GM23248 (cell line): Measurements from ENCODE around the gene PTK6. TPM values are rescaled to one million over a fixed set of nuclear protein-coding genes. Genes with fewer than 3 reads are reported as not detected.
A peak's percentile ranks its signal among the peaks of the same experiment; 100 is the strongest.

ENCODE experiments used
- DNase-seq: peaks from one replicate; pipeline ENCODE4 v3.0.0-alpha.2; 2015
- H2AFZ ChIP-seq: fragments of 200-600 bp; sonication (generic); 2 replicates; pipeline ENCODE4 v1.6.1; 2016; ENCODE audit warnings: antibody characterized with exemption
- H3F3A ChIP-seq: fragments of 200-600 bp; sonication (generic); 2 replicates; pipeline ENCODE4 v1.6.1; 2016; ENCODE audit warnings: mild to moderate bottlenecking, antibody characterized with exemption, mixed run types; ENCODE audit not compliant: insufficient read depth
- H3K27ac ChIP-seq: fragments of 200-600 bp; sonication (generic); 2 replicates; pipeline ENCODE4 v1.5.1; 2016; ENCODE audit warnings: mild to moderate bottlenecking
- H3K27me3 ChIP-seq: fragments of 200-600 bp; sonication (generic); replicated peaks from 2 replicates; pipeline ENCODE4 v1.6.1; 2016; ENCODE audit warnings: mild to moderate bottlenecking; ENCODE audit not compliant: insufficient read depth
- H3K36me3 ChIP-seq: fragments of 200-600 bp; sonication (generic); 2 replicates; pipeline ENCODE4 v1.6.1; 2016; ENCODE audit warnings: low read depth, mild to moderate bottlenecking
- H3K4me1 ChIP-seq: fragments of 200-600 bp; sonication (generic); 2 replicates; pipeline ENCODE4 v1.6.1; 2016; ENCODE audit warnings: mild to moderate bottlenecking; ENCODE audit not compliant: insufficient read depth
- H3K4me2 ChIP-seq: fragments of 200-600 bp; sonication (generic); one replicate; pipeline ENCODE4 v1.6.1; 2016; ENCODE audit warnings: mild to moderate bottlenecking; ENCODE audit not compliant: unreplicated experiment
- H3K4me3 ChIP-seq: fragments of 200-600 bp; sonication (generic); 2 replicates; pipeline ENCODE4 v1.5.1; 2016; ENCODE audit warnings: mild to moderate bottlenecking
- H3K79me2 ChIP-seq: fragments of 200-600 bp; sonication (generic); 2 replicates; pipeline ENCODE4 v1.6.1; 2016; ENCODE audit warnings: mild to moderate bottlenecking; ENCODE audit not compliant: insufficient read depth
- H3K9ac ChIP-seq: fragments of 200-600 bp; sonication (generic); 2 replicates; pipeline ENCODE4 v1.6.1; 2016; ENCODE audit warnings: mild to moderate bottlenecking
- H3K9me2 ChIP-seq: fragments of 200-600 bp; sonication (generic); 2 replicates; pipeline ENCODE4 v1.6.1; 2016; ENCODE audit warnings: mixed run types, mild to moderate bottlenecking, moderate library complexity; ENCODE audit not compliant: insufficient read depth
- H3K9me3 ChIP-seq: fragments of 200-600 bp; sonication (generic); one replicate; pipeline ENCODE4 v1.6.1; 2017; ENCODE audit warnings: low read depth
- H4K20me1 ChIP-seq: fragments of 200-600 bp; sonication (generic); 2 replicates; pipeline ENCODE4 v1.6.0; 2016; ENCODE audit not compliant: insufficient read depth
- EZH2 ChIP-seq: fragments of 200-600 bp; sonication (generic); IDR thresholded peaks from 2 replicates; pipeline ENCODE4 v1.6.1; 2018; ENCODE audit warnings: antibody characterized with exemption, mild to moderate bottlenecking; ENCODE audit not compliant: insufficient read depth, poor library complexity, severe bottlenecking
- EZH2phosphoT487 ChIP-seq: fragments of 200-600 bp; sonication (generic); IDR thresholded peaks from 2 replicates; pipeline ENCODE4 v1.6.1; 2018; ENCODE audit warnings: antibody characterized with exemption, moderate library complexity, mild to moderate bottlenecking, low read depth; ENCODE audit not compliant: insufficient read depth
- WGBS, 2 experiments: methylation state at CpG; one replicate each; pipeline ENCODE4 v1.1.6; 2015 to 2017; ENCODE audit warnings: low lambda C conversion rate in 2 of 2, low coverage in 1 of 2; ENCODE audit errors: missing lambda C conversion rate in 2 of 2; 5-methylcytosine and 5-hydroxymethylcytosine counted together
- in situ Hi-C: fragments of 300-500 bp; cut with MboI; formaldehyde crosslinking; loops from 2 replicates; pipeline ENCODE4 v1.15.0; 2020
- polyA plus RNA-seq: library from polyadenylated mRNA; unstranded; fragments of >200 nt; fragmentation: Nextera tagmentation; extraction: Ambion mirVana; gene quantifications from 2 replicates; pipeline ENCODE4 v1.2.1, GENCODE V29; 2016
- total RNA-seq: library from RNA; depleted of rRNA; stranded (reverse); fragments of >200 nt; shearing (Covaris generic); gene quantifications from 2 replicates; pipeline ENCODE4 v1.2.3, GENCODE V29; 2014

Gene PTK6
- total and polyA plus RNA-seq, 2 experiments from 2014 or later, result not detected

DNA sequence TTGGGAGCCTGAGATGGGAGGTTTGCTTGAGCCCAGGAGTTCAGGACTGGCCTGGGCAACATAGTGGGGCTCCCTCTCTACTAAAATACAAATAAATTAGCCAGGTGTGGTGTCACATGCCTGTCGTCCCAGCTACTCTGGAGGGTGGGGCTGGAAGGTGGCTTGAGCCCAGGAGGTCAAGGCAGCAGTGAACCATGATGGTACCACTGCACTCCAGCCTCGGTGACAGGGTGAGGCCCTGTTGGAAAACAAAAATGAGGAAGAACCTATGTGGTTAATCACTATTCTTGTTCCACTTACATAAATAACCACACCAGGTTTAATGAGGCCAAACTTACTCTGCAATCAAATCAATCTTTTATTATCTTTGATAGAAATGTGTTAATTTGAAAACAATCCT, 11.2 kb downstream of the PTK6 start:
- in situ Hi-C loops, result no loop called here

DNA sequence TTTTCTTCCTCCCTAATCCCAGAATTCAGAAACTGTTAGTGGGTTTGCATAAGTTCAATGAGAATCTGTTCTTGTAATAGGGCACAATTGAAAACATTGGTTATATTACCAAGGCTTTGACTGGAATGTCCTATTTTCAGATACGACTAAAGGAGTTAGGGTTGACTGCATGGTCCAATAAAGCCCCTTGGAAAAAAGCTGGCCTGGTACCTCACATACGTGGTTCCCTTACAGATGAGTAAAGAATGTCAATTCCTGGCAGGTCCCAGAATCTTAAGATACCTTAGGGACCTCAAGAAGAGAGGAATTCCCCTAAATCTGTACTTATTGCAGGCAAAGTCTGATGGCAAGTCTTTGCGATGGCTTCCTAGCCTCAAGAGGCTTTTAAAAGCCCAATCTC, 12.0 kb downstream of the PTK6 start:
- Histone ChIP-seq H4K20me1 (peaks cover 4% of the 10 kb centered on the region; the same call in 1 of the 2 replicates), H3K9me3 (no peaks in the 10 kb centered on the region), H3K9ac (no peak overlapping the region), H3K4me3 (no peak overlapping the region), H3K4me1 (0 out of 2 replicates have a peak, but pooled peaks cover 2% of the 10 kb centered on the region), H3K27me3 (no peaks in the 10 kb centered on the region), H3K9me2 (no peaks in the 10 kb centered on the region), H3K4me2 (no peak overlapping the region), H3F3A (peaks cover 45% of the 10 kb centered on the region), H2AFZ (no peak overlapping the region), H3K79me2 (peaks cover 8% of the 10 kb centered on the region), H3K27ac (no peak overlapping the region), H3K36me3 (0 out of 2 replicates have a peak, but pooled peaks cover 4% of the 10 kb centered on the region)
- DNase-seq, result no peak
- TF ChIP-seq EZH2phosphoT487 (no peak), EZH2 (no peak)
- in situ Hi-C loops, result no loop called here
- WGBS, 2 experiments, result 53 to 54% methylated on average over 3 of the region's 3 CpGs

More for the DNA sequence above, 11.2 kb downstream of the PTK6 start:
- WGBS, 2 experiments, result 50 to 51% methylated on average over 2 of the region's 2 CpGs
- Histone ChIP-seq H3K4me1 (0 out of 2 replicates have a peak, but pooled peaks cover 2% of the 10 kb centered on the region), H3K9me2 (no peaks in the 10 kb centered on the region), H4K20me1 (peaks cover 4% of the 10 kb centered on the region; the same call in 1 of the 2 replicates), H3K27me3 (no peaks in the 10 kb centered on the region), H3F3A (peaks cover 45% of the 10 kb centered on the region), H3K36me3 (0 out of 2 replicates have a peak, but pooled peaks cover 4% of the 10 kb centered on the region), H2AFZ (no peak overlapping the region), H3K9ac (no peak overlapping the region), H3K79me2 (peaks cover 7% of the 10 kb centered on the region), H3K4me2 (no peak overlapping the region), H3K9me3 (no peaks in the 10 kb centered on the region), H3K4me3 (no peak overlapping the region), H3K27ac (no peak overlapping the region)
- TF ChIP-seq EZH2, result no peak
- TF ChIP-seq EZH2phosphoT487, result no peak
- no peak for DNase-seq

DNA sequence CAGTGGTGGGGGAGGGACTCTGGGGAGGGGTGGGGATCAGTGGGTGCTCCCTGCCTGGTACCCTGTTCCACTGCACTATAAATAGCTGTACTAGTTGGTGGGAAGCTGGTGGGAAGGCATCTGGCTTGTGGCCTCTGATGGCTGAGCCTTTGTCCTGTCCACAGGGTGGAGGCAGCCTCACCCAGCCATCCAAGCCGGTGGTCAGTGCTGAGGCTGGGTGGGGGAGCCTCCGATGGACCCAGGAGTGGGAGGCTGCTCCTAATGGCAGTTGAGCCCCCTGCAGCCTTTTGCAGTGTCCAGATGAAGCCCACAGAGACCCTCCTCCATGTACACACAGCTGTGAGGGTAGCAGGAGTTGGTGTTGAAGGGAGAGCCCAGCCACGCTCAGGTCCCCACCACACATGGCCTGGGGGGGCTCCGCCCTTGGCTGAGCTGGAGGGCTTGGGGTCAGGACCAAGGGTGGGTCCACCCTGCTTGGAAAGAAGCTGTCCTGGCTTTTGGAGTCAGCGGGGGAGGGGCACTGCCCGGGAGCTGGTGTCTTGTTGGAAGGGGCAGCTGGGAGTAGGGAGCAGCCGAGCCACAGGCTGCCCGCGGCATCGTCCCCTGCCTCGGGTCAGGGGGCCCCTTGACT, 14.1 kb downstream of the PTK6 start:
- Histone ChIP-seq H3K4me3 (no peak overlapping the region), H3K4me1 (0 out of 2 replicates have a peak, but pooled peaks cover 2% of the 10 kb centered on the region), H3K9me2 (no peaks in the 10 kb centered on the region), H2AFZ (no peak overlapping the region), H3K4me2 (no peak overlapping the region), H3K9ac (no peak overlapping the region), H3K36me3 (0 out of 2 replicates have a peak, but pooled peaks cover 4% of the 10 kb centered on the region), H3K79me2 (peaks cover 8% of the 10 kb centered on the region), H3K27me3 (no peaks in the 10 kb centered on the region), H3F3A (peaks cover 44% of the 10 kb centered on the region), H4K20me1 (peaks cover 4% of the 10 kb centered on the region; the same call in 1 of the 2 replicates), H3K9me3 (no peaks in the 10 kb centered on the region), H3K27ac (no peak overlapping the region)
- WGBS, 2 experiments, result 99% methylated on average over 8 to 9 of the region's 11 CpGs
- DNase-seq, result no peak
- in situ Hi-C loops, result no loop called here
- TF ChIP-seq EZH2 (no peak), EZH2phosphoT487 (no peak)

DNA sequence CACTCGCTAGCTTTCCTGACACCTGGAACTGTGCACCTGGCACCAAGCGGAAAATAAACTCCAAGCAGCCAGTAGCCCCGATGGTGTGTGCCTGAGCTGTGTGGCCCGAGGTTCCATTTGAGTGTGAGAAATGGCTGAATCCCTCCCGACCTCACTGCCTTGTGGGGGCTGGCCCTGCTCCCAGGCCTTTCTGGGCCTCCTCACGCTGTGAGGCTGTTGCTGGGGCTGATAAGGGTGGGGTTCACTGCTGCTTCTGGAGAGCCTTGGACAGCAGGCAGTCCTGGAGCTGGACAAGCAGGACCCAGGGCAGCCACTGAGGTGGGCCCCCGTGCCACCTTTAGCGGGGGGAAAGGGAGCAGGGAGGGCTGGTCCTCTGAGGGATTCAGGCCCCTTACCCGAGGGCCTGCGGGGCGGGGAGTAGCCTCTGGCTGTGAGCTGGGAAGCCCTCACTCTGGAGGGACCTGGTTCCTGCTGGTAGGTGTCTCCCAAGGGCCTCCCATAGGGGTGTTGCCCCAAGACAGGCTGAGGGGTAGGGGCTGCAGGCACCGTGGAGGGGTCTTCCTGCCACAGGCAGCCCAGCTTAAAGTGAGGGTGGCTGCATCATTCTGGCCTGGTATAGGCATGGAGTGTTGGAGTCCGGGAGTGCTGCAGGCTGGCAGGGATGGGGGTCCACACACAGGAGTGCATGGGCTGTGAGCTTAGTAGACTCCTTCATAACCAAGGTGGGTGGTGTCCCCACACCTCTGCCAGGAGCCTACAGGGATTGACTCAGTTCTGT, 14.9 kb downstream of the PTK6 start:
- H3K4me3 ChIP-seq, result peak overlapping the region; percentile 83
- TF ChIP-seq EZH2phosphoT487, result no peak
- TF ChIP-seq EZH2, result no peak
- H3K4me2 ChIP-seq, result peak overlapping the region; percentile 78
- no peak overlapping the region for H3K27ac ChIP-seq
- peaks cover 36% of the 10 kb centered on the region for H3F3A ChIP-seq
- DNase-seq, result no peak
- H3K4me1 ChIP-seq, result 0 out of 2 replicates have a peak, but pooled peaks cover 2% of the 10 kb centered on the region
- no peaks in the 10 kb centered on the region for H3K9me2 ChIP-seq
- in situ Hi-C loops, result no loop called here
- no peaks in the 10 kb centered on the region for H3K9me3 ChIP-seq
- H3K79me2 ChIP-seq, result peaks cover 8% of the 10 kb centered on the region
- H3K9ac ChIP-seq, result peak overlapping the region; percentile 95; the same call in 1 of the 2 replicates
- H4K20me1 ChIP-seq, result peaks cover 4% of the 10 kb centered on the region; the same call in 1 of the 2 replicates
- H3K36me3 ChIP-seq, result 0 out of 2 replicates have a peak, but pooled peaks cover 4% of the 10 kb centered on the region
- 67 to 71% methylated on average over 13 of the region's 13 CpGs for WGBS, 2 experiments
- no peaks in the 10 kb centered on the region for H3K27me3 ChIP-seq
- no peak overlapping the region for H2AFZ ChIP-seq
